GM12891 (cell line): ENCODE results near the gene DVL3.

Experiments
- DNase-seq: peaks from one replicate; pipeline ENCODE4 v3.0.0; 2011; ENCODE audit warnings: low spot score; ENCODE audit not compliant: insufficient read length
- FAIRE-seq: peaks from 2 replicates; lab custom pipeline; 2011; peaks lifted over from hg19 to GRCh38; lab: Jason Lieb, UNC
- PAX5 ChIP-seq: IDR thresholded peaks from 2 replicates; pipeline ENCODE4 v1.6.1; 2011; ENCODE audit warnings: low read length, moderate library complexity, mild to moderate bottlenecking; ENCODE audit not compliant: insufficient read depth, severe bottlenecking
- POLR2A ChIP-seq: IDR thresholded peaks from 2 replicates; pipeline ENCODE4 v1.6.1; 2011; ENCODE audit warnings: low read depth, low read length, control low read depth
- POLR2AphosphoS5 ChIP-seq: IDR thresholded peaks from 2 replicates; pipeline ENCODE4 v1.6.1; 2011; ENCODE audit warnings: low read depth, low read length, control low read depth
- POU2F2 ChIP-seq: IDR thresholded peaks from 2 replicates; pipeline ENCODE4 v1.6.1; 2011; ENCODE audit warnings: low read depth, mild to moderate bottlenecking, control low read depth, low read length, moderate library complexity
- SPI1 ChIP-seq: IDR thresholded peaks from 2 replicates; pipeline ENCODE4 v1.6.1; 2011; ENCODE audit warnings: low read depth, low read length, control low read depth
- TAF1 ChIP-seq: IDR thresholded peaks from 2 replicates; pipeline ENCODE4 v1.6.1; 2011; ENCODE audit warnings: low read depth, low read length, control low read depth

The DVL3 gene

GRCh38 chr3:184176377-184177330, 21.5 kb downstream of the DVL3 start:
- TF ChIP-seq PAX5: no peak
- TF ChIP-seq SPI1: no peak
- no peak for TF ChIP-seq POLR2AphosphoS5
- TF ChIP-seq TAF1: no peak
- no peak for DNase-seq
- FAIRE-seq: no peak

DNA sequence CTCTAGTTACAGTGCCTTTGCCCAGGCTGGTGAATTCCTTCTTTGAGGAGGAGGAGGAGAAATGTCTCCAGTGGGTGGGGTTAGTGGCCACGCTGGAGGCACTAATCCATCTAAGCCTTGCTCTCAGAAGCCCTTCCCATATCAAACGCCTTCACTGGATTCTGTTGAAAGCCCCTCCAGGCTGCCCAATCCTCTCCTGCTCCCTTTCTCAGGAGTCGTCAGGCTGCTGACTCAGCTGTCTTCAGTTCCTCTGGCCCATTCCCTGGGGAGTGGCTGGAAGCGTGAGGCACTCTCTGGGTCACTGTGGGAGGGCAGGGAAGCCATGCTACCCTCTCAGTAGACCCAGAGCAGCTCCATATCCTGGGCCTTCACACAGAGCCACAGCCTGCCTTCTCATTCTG, 22.2 kb downstream of the DVL3 start:
- no peak for DNase-seq
- TF ChIP-seq SPI1 (0 out of 2 replicates have a peak, but pooled peaks have one; percentile 27), POLR2A (no peak)

DNA sequence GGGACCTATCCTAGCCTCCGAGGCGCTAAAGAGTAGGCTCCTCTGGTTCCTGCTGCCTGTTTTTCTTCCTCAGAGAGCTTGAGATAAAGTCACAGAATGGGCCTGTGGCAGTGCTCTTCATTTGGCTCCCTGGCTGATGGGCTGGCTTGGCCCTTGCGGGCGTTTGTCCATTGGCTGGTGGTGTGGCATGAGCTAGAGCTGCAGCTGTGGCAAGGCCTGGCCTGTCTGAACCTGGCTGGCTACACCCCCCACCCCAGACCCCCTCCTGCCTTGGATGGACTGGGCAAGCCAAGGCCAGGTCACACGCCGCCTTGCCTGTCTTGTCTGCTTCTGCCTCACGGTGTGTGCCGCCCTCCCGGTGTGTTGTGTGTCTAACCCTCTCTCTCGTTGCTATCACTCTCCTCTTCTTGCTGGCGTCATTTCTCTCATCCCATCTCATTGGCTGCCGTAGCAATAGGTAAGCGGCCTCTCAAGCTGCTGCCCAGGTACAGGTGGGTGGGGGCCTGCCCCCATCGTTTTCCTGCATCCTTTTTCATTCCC, 22.7 kb downstream of the DVL3 start:
- DNase-seq (no peak), FAIRE-seq (no peak)
- no peak for TF ChIP-seq POLR2A
- no peak for TF ChIP-seq POU2F2
- TF ChIP-seq SPI1: no peak
- no peak for TF ChIP-seq PAX5
- no peak for TF ChIP-seq POLR2AphosphoS5

More for the DNA sequence above, 22.2 kb downstream of the DVL3 start:
- FAIRE-seq: no peak

DNA sequence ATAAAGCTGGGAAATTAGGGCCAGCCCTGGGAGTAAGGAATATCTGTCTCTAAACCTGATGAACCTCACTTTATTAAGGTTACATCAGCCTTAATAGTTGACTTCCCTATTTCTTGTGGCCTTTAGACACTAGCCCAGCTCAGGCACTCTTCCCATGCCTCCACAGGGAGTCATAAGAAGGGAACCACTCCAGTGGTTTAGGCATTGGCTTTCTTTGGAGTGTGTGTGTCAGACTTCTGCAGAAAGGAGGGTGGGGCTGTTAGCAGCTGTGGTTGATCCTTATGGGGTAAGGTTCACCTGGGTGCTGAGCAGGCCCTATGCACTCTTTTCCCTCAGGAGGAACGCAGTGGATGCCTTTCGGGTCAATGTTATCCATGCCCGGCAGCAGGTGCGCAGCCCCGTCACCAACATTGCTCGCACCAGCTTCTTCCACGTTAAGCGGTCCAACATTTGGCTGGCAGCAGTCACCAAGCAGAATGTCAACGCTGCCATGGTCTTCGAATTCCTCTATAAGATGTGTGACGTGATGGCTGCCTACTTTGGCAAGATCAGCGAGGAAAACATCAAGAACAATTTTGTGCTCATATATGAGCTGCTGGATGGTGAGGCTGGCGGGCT, 23.5 kb downstream of the DVL3 start:
- no peak for DNase-seq
- TF ChIP-seq POLR2A (no peak), PAX5 (no peak), TAF1 (no peak), SPI1 (no peak), POLR2AphosphoS5 (no peak), POU2F2 (no peak)
- FAIRE-seq: no peak

DNA sequence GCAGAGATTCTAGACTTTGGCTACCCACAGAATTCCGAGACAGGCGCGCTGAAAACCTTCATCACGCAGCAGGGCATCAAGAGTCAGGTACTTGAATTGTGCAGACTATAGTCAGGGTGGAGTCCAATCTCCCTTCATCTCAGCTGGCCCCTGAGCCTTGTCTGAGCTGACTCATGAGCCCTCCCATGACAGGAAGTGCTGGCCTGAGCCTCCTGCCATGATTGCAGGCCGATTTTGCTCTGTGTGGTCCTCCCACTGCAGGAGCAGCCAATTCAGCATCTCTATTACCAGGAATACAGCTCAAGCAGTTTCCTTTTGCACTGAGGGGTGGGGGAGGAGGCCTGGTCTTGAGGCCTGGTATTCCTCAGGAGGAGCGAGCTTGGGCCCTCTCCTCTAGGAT, 25.0 kb downstream of the DVL3 start:
- FAIRE-seq: no peak
- no peak for DNase-seq
- no peak for TF ChIP-seq POLR2A
- TF ChIP-seq POLR2AphosphoS5: no peak
- no peak for TF ChIP-seq POU2F2
- no peak for TF ChIP-seq PAX5
- TF ChIP-seq SPI1: no peak
- no peak for TF ChIP-seq TAF1

- DNase-seq: no peak
- TF ChIP-seq POLR2AphosphoS5: no peak
- TF ChIP-seq POU2F2: no peak
- TF ChIP-seq PAX5: no peak
- no peak for TF ChIP-seq TAF1
- no peak for TF ChIP-seq POLR2A
- TF ChIP-seq SPI1: no peak
- no peak for FAIRE-seq
These were observed 26.4 kb downstream of the DVL3 start for GRCh38 chr3:184181596-184181995.

- FAIRE-seq: no peak
- no peak for DNase-seq
- TF ChIP-seq SPI1: no peak
- no peak for TF ChIP-seq POU2F2
These were observed 28.5 kb downstream of the DVL3 start for GRCh38 chr3:184183679-184184078.

- DNase-seq: no peak
- no peak for FAIRE-seq
- TF ChIP-seq POLR2A (no peak), PAX5 (no peak), POU2F2 (no peak), SPI1 (no peak), TAF1 (no peak), POLR2AphosphoS5 (no peak)
These were observed 29.5 kb downstream of the DVL3 start for GRCh38 chr3:184184546-184185230.

GRCh38 chr3:184185461-184186183, 30.4 kb downstream of the DVL3 start:
- FAIRE-seq: peak; percentile 98
- DNase-seq: peak; percentile 98
- TF ChIP-seq POLR2AphosphoS5: peak; percentile 71
- 0 out of 2 replicates have a peak, but pooled peaks have one; percentile 47 for TF ChIP-seq POLR2A
- no peak for TF ChIP-seq POU2F2
